GM12892 (cell line): ENCODE results near the gene P3H2.

Experiments
- POLR2A ChIP-seq: IDR thresholded peaks from 2 replicates; pipeline ENCODE4 v1.6.1; 2011; ENCODE audit warnings: low read depth, low read length, control low read depth
- POLR2AphosphoS5 ChIP-seq: IDR thresholded peaks from 2 replicates; pipeline ENCODE4 v1.6.1; 2011; ENCODE audit warnings: low read depth, low read length, control low read depth

DNA sequence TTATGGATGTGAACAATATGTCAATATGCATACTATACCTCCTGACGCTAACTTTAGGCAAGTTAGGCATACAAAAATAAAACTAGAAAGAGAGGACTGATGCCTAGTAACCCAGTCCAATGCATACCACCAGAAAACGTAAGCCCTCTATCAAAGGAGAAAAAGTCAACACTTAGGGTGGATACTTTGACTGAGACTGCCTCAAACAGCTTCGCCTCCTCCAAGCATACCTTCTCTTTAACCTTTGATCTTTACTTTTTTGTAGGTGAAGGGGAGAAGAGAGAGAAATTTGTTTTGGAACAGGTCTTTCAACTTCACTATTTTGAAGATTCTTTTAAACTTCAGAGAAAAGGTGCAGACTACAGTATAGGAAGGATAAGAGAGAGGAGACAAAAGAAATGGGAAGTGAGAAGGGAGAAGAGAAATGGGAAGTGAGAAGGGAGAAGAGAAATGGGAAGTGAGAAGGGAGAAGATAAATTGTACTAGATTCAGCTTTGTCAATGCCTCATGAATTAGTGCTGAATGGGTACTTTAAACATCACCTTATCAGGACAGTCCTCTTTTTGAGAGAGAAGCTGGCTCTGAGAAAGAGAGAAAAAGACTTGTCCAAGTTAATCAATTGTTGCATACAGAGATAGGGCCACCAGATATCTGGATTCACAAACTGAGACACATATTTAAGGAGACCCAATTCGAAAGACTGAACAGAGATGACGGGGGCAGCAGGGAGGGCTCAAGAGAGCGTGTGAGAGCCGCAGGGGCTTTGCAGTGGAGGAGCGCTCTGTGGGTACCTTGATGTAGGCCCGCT is 1.0 kb downstream of the P3H2 start:
- TF ChIP-seq POLR2AphosphoS5 (peak; percentile 20; the same call in 1 of the 2 replicates), POLR2A (no peak)
